ENCODE results near the gene SPOCK1. TPM values are rescaled to one million over a fixed set of nuclear protein-coding genes. Genes with fewer than 3 reads are reported as not detected.

Gene SPOCK1
- total RNA-seq, 1 donor from 2014 or later: 81.2 TPM

- Histone ChIP-seq H3K4me3 (no peak overlapping the region), H3K4me1 (no peaks in the 10 kb centered on the region), H3K9me3 (no peaks in the 10 kb centered on the region), H3K27me3 (no peaks in the 10 kb centered on the region), H3K27ac (no peak overlapping the region), H3K36me3 (no peaks in the 10 kb centered on the region)
- DNase-seq (ENCODE audit: low spot score in 2 of 2): no peak
- no peak for TF ChIP-seq CTCF (IDR thresholded peaks at IDR 0.05)
- intact Hi-C loops (cut with DNase I): no loop called here
Observed at GRCh38 chr5:137176609-137177008, 322.5 kb downstream of the SPOCK1 start.

GRCh38 chr5:137176126-137176525, 323.0 kb downstream of the SPOCK1 start:
- no peak for DNase-seq (ENCODE audit: low spot score in 2 of 2)
- Histone ChIP-seq H3K4me1 (no peaks in the 10 kb centered on the region), H3K9me3 (no peaks in the 10 kb centered on the region), H3K4me3 (no peak overlapping the region), H3K27ac (no peak overlapping the region), H3K27me3 (no peaks in the 10 kb centered on the region), H3K36me3 (no peaks in the 10 kb centered on the region)
- no peak for TF ChIP-seq CTCF (IDR thresholded peaks at IDR 0.05)
- intact Hi-C loops (cut with DNase I): no loop called here

- no peak for DNase-seq (ENCODE audit: low spot score in 2 of 2)
- Histone ChIP-seq H3K27ac (no peak overlapping the region), H3K4me1 (no peaks in the 10 kb centered on the region), H3K4me3 (no peak overlapping the region), H3K9me3 (no peaks in the 10 kb centered on the region), H3K27me3 (no peaks in the 10 kb centered on the region), H3K36me3 (no peaks in the 10 kb centered on the region)
- intact Hi-C loops (cut with DNase I): no loop called here
- no peak for TF ChIP-seq CTCF (IDR thresholded peaks at IDR 0.05)
Observed at GRCh38 chr5:137174196-137174595, 324.9 kb downstream of the SPOCK1 start.

GRCh38 chr5:137172258-137172657, 326.9 kb downstream of the SPOCK1 start:
- Histone ChIP-seq H3K36me3 (no peaks in the 10 kb centered on the region), H3K27ac (no peak overlapping the region), H3K4me1 (no peaks in the 10 kb centered on the region), H3K9me3 (no peaks in the 10 kb centered on the region), H3K27me3 (no peaks in the 10 kb centered on the region), H3K4me3 (no peak overlapping the region)
- intact Hi-C loops (cut with DNase I): no loop called here
- no peak for DNase-seq (ENCODE audit: low spot score in 2 of 2)
- no peak for TF ChIP-seq CTCF (IDR thresholded peaks at IDR 0.05)

GRCh38 chr5:137167187-137167586, 331.9 kb downstream of the SPOCK1 start:
- Histone ChIP-seq H3K4me1 (no peaks in the 10 kb centered on the region), H3K27ac (no peak overlapping the region), H3K9me3 (no peaks in the 10 kb centered on the region), H3K27me3 (no peaks in the 10 kb centered on the region), H3K4me3 (no peak overlapping the region), H3K36me3 (no peaks in the 10 kb centered on the region)
- TF ChIP-seq CTCF (IDR thresholded peaks at IDR 0.05): no peak
- intact Hi-C loops (cut with DNase I): no loop called here
- DNase-seq (ENCODE audit: low spot score in 2 of 2): no peak

- H3K27me3 ChIP-seq: no peaks in the 10 kb centered on the region
- intact Hi-C loops (cut with DNase I): no loop called here
Observed at GRCh38 chr5:137164961-137165360, 334.2 kb downstream of the SPOCK1 start.

More at GRCh38 chr5:137164961-137165360, 334.2 kb downstream of the SPOCK1 start:
- H3K4me1 ChIP-seq: no peaks in the 10 kb centered on the region
- no peak overlapping the region for H3K4me3 ChIP-seq
- no peak overlapping the region for H3K27ac ChIP-seq
- no peaks in the 10 kb centered on the region for H3K36me3 ChIP-seq
- TF ChIP-seq CTCF (IDR thresholded peaks at IDR 0.05): no peak
- DNase-seq (ENCODE audit: low spot score in 2 of 2): no peak
- H3K9me3 ChIP-seq: no peaks in the 10 kb centered on the region

All from ascending aorta (tissue), 2 donors.